Neuronal stem cell (in vitro differentiated cells): ENCODE results near the gene C11orf86.

Source experiments
- DNase-seq: peaks from one replicate; pipeline ENCODE4 v3.0.0-alpha.2; 2013; ENCODE audit warnings: low spot score
- H2AFZ ChIP-seq: one replicate; pipeline ENCODE4 v1.6.1; 2013; ENCODE audit warnings: mild to moderate bottlenecking, low read length, inconsistent platforms
- H2AK5ac ChIP-seq: 2 replicates; pipeline ENCODE4 v1.6.1; 2013; ENCODE audit warnings: low read depth, mild to moderate bottlenecking, inconsistent platforms, low read length, moderate library complexity, mixed read lengths
- H2BK120ac ChIP-seq: 2 replicates; pipeline ENCODE4 v1.6.1; 2013; ENCODE audit warnings: low read depth, mild to moderate bottlenecking, inconsistent platforms, low read length, moderate library complexity, mixed read lengths
- H2BK12ac ChIP-seq: one replicate; pipeline ENCODE4 v1.6.1; 2013; ENCODE audit warnings: low read length, inconsistent platforms
- H2BK15ac ChIP-seq: 2 replicates; pipeline ENCODE4 v1.6.1; 2013; ENCODE audit warnings: mild to moderate bottlenecking, low read length, inconsistent platforms, mixed read lengths
- H2BK5ac ChIP-seq: one replicate; pipeline ENCODE4 v1.6.1; 2013; ENCODE audit warnings: inconsistent platforms, mild to moderate bottlenecking, low read length, moderate library complexity
- H3K14ac ChIP-seq: one replicate; pipeline ENCODE4 v1.6.1; 2013; ENCODE audit warnings: low read length, inconsistent platforms
- H3K18ac ChIP-seq: 2 replicates; pipeline ENCODE4 v1.6.1; 2013; ENCODE audit warnings: low read length, inconsistent platforms
- H3K23ac ChIP-seq: 2 replicates; pipeline ENCODE4 v1.6.1; 2013; ENCODE audit warnings: low read depth, mild to moderate bottlenecking, mixed read lengths, low read length, inconsistent platforms; ENCODE audit not compliant: poor library complexity
- H3K27ac ChIP-seq: replicated peaks from 3 replicates; pipeline ENCODE4 v1.5.1; 2013; ENCODE audit warnings: low read length, inconsistent platforms
- H3K27me3 ChIP-seq, 3 experiments: 2 replicates each; pipeline ENCODE4 v1.6.1; 2013; ENCODE audit warnings: low read length in 3 of 3, mild to moderate bottlenecking in 2 of 3, inconsistent platforms in 1 of 3, low read depth in 1 of 3, mixed read lengths in 1 of 3, moderate library complexity in 1 of 3; ENCODE audit not compliant: control insufficient read depth in 3 of 3, insufficient read depth in 3 of 3
- H3K36me3 ChIP-seq, 2 donors: replicated peaks in 1 of 2; 2 replicates each; pipeline ENCODE4 v1.6.1; 2013; ENCODE audit warnings: low read length in 2 of 2; ENCODE audit not compliant: control insufficient read depth in 2 of 2, insufficient read depth in 2 of 2
- H3K4ac ChIP-seq: 2 replicates; pipeline ENCODE4 v1.6.1; 2013; ENCODE audit warnings: inconsistent platforms, mild to moderate bottlenecking, low read length, moderate library complexity
- H3K4me1 ChIP-seq, 2 donors: 1 replicate in 1 of 2; 2 replicates in 1 of 2; pipeline ENCODE4 v1.6.1; 2013; ENCODE audit warnings: low read length in 2 of 2, low read depth in 1 of 2; ENCODE audit not compliant: control insufficient read depth in 2 of 2, insufficient read depth in 1 of 2
- H3K4me2 ChIP-seq: one replicate; pipeline ENCODE4 v1.6.1; 2013; ENCODE audit warnings: mild to moderate bottlenecking, low read length, inconsistent platforms; ENCODE audit not compliant: insufficient read depth, poor library complexity, severe bottlenecking
- H3K4me3 ChIP-seq, 2 donors: 2 replicates each; pipeline ENCODE4 v1.5.1; 2013; ENCODE audit warnings: low read length in 2 of 2, mild to moderate bottlenecking in 2 of 2, inconsistent platforms in 1 of 2, moderate library complexity in 1 of 2
- H3K79me1 ChIP-seq: one replicate; pipeline ENCODE4 v1.6.1; 2013; ENCODE audit warnings: low read depth, mild to moderate bottlenecking, inconsistent platforms, low read length, moderate library complexity
- H3K9ac ChIP-seq: one replicate; pipeline ENCODE4 v1.6.1; 2013; ENCODE audit warnings: mild to moderate bottlenecking, low read depth, low read length, inconsistent platforms; ENCODE audit not compliant: poor library complexity
- H3K9me3 ChIP-seq, 2 donors: replicated peaks in 1 of 2; 2 replicates each; pipeline versions ENCODE3 to v1.6.1; 2013; ENCODE audit warnings: low read length in 2 of 2, mild to moderate bottlenecking in 2 of 2, inconsistent platforms in 1 of 2, low read depth in 1 of 2, mixed read lengths in 1 of 2, moderate library complexity in 1 of 2; ENCODE audit not compliant: control insufficient read depth in 2 of 2, insufficient read depth in 1 of 2
- H4K8ac ChIP-seq: one replicate; pipeline ENCODE4 v1.6.1; 2013; ENCODE audit warnings: low read depth, mild to moderate bottlenecking, inconsistent platforms, low read length, moderate library complexity
- H4K91ac ChIP-seq: one replicate; pipeline ENCODE4 v1.6.1; 2013; ENCODE audit warnings: low read length, low read depth, mild to moderate bottlenecking, inconsistent platforms; ENCODE audit not compliant: poor library complexity
- WGBS, 2 donors: extraction: QIAGEN DNeasy Blood & Tissue Kit; methylation state at CpG; one replicate each; pipeline ENCODE4 v1.1.7; 2013; ENCODE audit warnings: missing lambda C conversion rate in 2 of 2, mixed read lengths in 1 of 2; ENCODE audit not compliant: insufficient read length in 2 of 2, insufficient replicate concordance in 1 of 2; ENCODE audit errors: extremely low coverage in 2 of 2; 5-methylcytosine and 5-hydroxymethylcytosine counted together

C11orf86 gene

GRCh38 chr11:67022341-67022933, 47.3 kb downstream of the C11orf86 start:
- no peaks in the 10 kb centered on the region for H3K36me3 ChIP-seq
- H3K27ac ChIP-seq = no peak overlapping the region
- peak overlapping the region; percentile 97 for H3K23ac ChIP-seq
- H3K9ac ChIP-seq = peak overlapping the region; percentile 16
- no peak overlapping the region for H2BK15ac ChIP-seq
- H3K79me1 ChIP-seq = no peaks in the 10 kb centered on the region
- peak overlapping the region in 1 of 2 donors; percentile 35 for H3K4me3 ChIP-seq
- no CpG with 5 or more reads among the region's 20 CpGs for WGBS, 2 donors
- H2AK5ac ChIP-seq = peak overlapping the region; percentile 83
- peak overlapping the region; percentile 59 for H3K18ac ChIP-seq
- H3K9me3 ChIP-seq = peaks cover 0 to 5% of the 10 kb centered on the region in 2 donors
- H3K27me3 ChIP-seq = peaks cover 16 to 64% (median 37%) of the 10 kb centered on the region in 3 experiments
- no peak overlapping the region for H2BK12ac ChIP-seq
- peaks cover 0 to 7% of the 10 kb centered on the region in 2 donors for H3K4me1 ChIP-seq
- no peak for DNase-seq
- H4K91ac ChIP-seq = no peak overlapping the region
- H2BK5ac ChIP-seq = no peak overlapping the region
- no peak overlapping the region for H4K8ac ChIP-seq
- peak overlapping the region; percentile 12 for H3K14ac ChIP-seq
- no peak overlapping the region for H2BK120ac ChIP-seq
- H3K4ac ChIP-seq = no peak overlapping the region
- peak overlapping the region; percentile 85 for H3K4me2 ChIP-seq
- H2AFZ ChIP-seq = peak overlapping the region; percentile 82

GRCh38 chr11:67022961-67023956, 48.2 kb downstream of the C11orf86 start, which contains the start of gene SYT12:
SYT12 (plus strand) TSS chr11:67023134; CDS start chr11:67030145, 7,011 bp downstream.
- Histone ChIP-seq H3K36me3 (no peaks in the 10 kb centered on the region), H3K23ac (peak within 1 kb of the TSS; percentile 97), H3K27me3 (peaks cover 16 to 70% (median 37%) of the 10 kb centered on the region in 3 experiments), H3K9ac (peak within 1 kb of the TSS; percentile 74), H3K14ac (peak within 1 kb of the TSS; percentile 85), H3K4me2 (peak within 1 kb of the TSS; percentile 85), H3K18ac (peak within 1 kb of the TSS; percentile 82), H2AFZ (peak within 1 kb of the TSS; percentile 82), H3K4me1 (peaks cover 2 to 7% of the 10 kb centered on the region in 2 donors), H2BK15ac (no peak within 1 kb of the TSS), H2AK5ac (peak within 1 kb of the TSS; percentile 83), H3K79me1 (no peaks in the 10 kb centered on the region), H3K4ac (peak within 1 kb of the TSS; percentile 78), H3K27ac (no peak within 1 kb of the TSS), H2BK5ac (peak within 1 kb of the TSS; percentile 8), H2BK12ac (peak within 1 kb of the TSS; percentile 78), H2BK120ac (no peak within 1 kb of the TSS), H3K4me3 (peak within 1 kb of the TSS; percentile 35 to 76), H4K91ac (no peak within 1 kb of the TSS), H4K8ac (no peak within 1 kb of the TSS), H3K9me3 (peaks cover 0 to 8% of the 10 kb centered on the region in 2 donors)
- peak; percentile 18 for DNase-seq
- WGBS, 2 donors = no CpG with 5 or more reads among the region's 118 CpGs

- no peaks in the 10 kb centered on the region for H3K79me1 ChIP-seq
- peak overlapping the region; percentile 85 for H3K14ac ChIP-seq
- peak overlapping the region; percentile 8 for H2BK5ac ChIP-seq
- no peak overlapping the region for H2AK5ac ChIP-seq
- no CpG with 5 or more reads among the region's 6 CpGs for WGBS, 2 donors
- H3K18ac ChIP-seq = peak overlapping the region; percentile 82
- H3K4me1 ChIP-seq = peaks cover 2 to 7% of the 10 kb centered on the region in 2 donors
- H3K36me3 ChIP-seq = no peaks in the 10 kb centered on the region
- peak overlapping the region; percentile 85 for H3K4me2 ChIP-seq
- H3K23ac ChIP-seq = peak overlapping the region; percentile 81
- no peak overlapping the region for H3K27ac ChIP-seq
- no peak overlapping the region for H2BK15ac ChIP-seq
- H3K4ac ChIP-seq = no peak overlapping the region
- H2AFZ ChIP-seq = peak overlapping the region; percentile 75
- peaks cover 16 to 70% (median 37%) of the 10 kb centered on the region in 3 experiments for H3K27me3 ChIP-seq
- H4K8ac ChIP-seq = no peak overlapping the region
- H3K9ac ChIP-seq = no peak overlapping the region
- H3K9me3 ChIP-seq = peaks cover 0 to 8% of the 10 kb centered on the region in 2 donors
- no peak overlapping the region for H2BK12ac ChIP-seq
- H2BK120ac ChIP-seq = no peak overlapping the region
- H4K91ac ChIP-seq = no peak overlapping the region
- H3K4me3 ChIP-seq = no peak overlapping the region
- DNase-seq = no peak
Observed at GRCh38 chr11:67023957-67024353, 48.9 kb downstream of the C11orf86 start.
